AG04450 (cell line): ENCODE data around the gene PLXNA4. TPM values are rescaled to one million over a fixed set of nuclear protein-coding genes. Genes with fewer than 3 reads are reported as not detected.

Experiments
- CTCF ChIA-PET: fragments of 300-600, 350-600 bp; formaldehyde crosslinking; extraction: SDS; loops from one replicate; lab custom pipeline; 2022; ENCODE audit warnings: antibody characterized with exemption, inconsistent platforms; lab: Charles Lee
- POLR2A ChIA-PET: fragments of 350-600 bp; formaldehyde crosslinking; extraction: SDS; loops from one replicate; lab custom pipeline; 2021; ENCODE audit warnings: antibody characterized with exemption, inconsistent platforms; lab: Yijun Ruan, JAX
- DNase-seq: peaks from one replicate; pipeline ENCODE4 v3.0.0-alpha.2; 2011; ENCODE audit warnings: low read depth, low spot score
- H3K27ac ChIP-seq: one replicate; pipeline ENCODE4 v1.5.1; 2012; ENCODE audit warnings: low read depth, low read length, control low read depth
- H3K27me3 ChIP-seq: one replicate; pipeline ENCODE4 v1.6.0; 2012; ENCODE audit warnings: low read length; ENCODE audit not compliant: control insufficient read depth, insufficient read depth
- H3K4me3 ChIP-seq: 2 replicates; pipeline ENCODE4 v1.5.1; 2011; ENCODE audit warnings: mild to moderate bottlenecking, low read depth, low read length, control low read depth
- H3K9me3 ChIP-seq: 2 replicates; pipeline ENCODE4 v1.5.1; 2012; ENCODE audit warnings: low read length; ENCODE audit not compliant: control insufficient read depth, insufficient read depth
- CTCF ChIP-seq: IDR thresholded peaks from 2 replicates; pipeline ENCODE4 v1.5.1; 2011; ENCODE audit warnings: low read depth, low read length, control low read depth, inconsistent platforms
- polyA plus RNA-seq: library from polyadenylated mRNA; depleted of rRNA; stranded (reverse); fragments of >200 nt; gene quantifications from 2 replicates; pipeline ENCODE4 v1.2.3, GENCODE V29; 2011

PLXNA4 gene
- polyA plus RNA-seq, 1 experiment: 0.05 TPM

DNA sequence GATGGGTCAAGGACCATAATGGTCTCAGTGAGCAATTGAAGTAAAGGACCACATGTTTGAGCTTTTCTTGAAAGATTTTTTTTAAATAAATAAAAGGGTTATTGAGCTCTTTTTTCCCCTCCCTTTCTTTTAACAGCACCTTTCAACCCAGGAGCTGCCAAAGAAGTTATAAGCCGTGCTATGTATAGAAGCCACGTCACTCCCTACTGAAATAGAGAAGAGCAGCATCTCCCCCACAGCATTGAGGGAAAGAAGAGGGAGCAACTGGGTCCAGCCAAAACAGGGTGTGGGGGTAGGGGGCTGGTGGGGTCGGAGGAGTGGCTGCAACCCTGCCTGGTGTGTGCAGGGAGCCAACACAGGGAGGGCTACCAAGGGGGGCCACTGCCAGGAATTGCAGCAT lies 227.2 kb downstream of the PLXNA4 start:
- POLR2A ChIA-PET: no interaction called here
- no peak overlapping the region for H3K27ac ChIP-seq
- CTCF ChIA-PET: no interaction called here
- no peak for TF ChIP-seq CTCF
- no peaks in the 10 kb centered on the region for H3K9me3 ChIP-seq
- no peaks in the 10 kb centered on the region for H3K27me3 ChIP-seq
- DNase-seq: no peak
- H3K4me3 ChIP-seq: no peak overlapping the region

- ChIA-PET POLR2A (no interaction called here), CTCF (no interaction called here)
- DNase-seq: no peak
Measured at GRCh38 chr7:132348341-132348740, 227.9 kb downstream of the PLXNA4 start.

GRCh38 chr7:132347858-132348257 lies 228.4 kb downstream of the PLXNA4 start:
- CTCF ChIA-PET: no interaction called here
- Histone ChIP-seq H3K4me3 (no peak overlapping the region), H3K27me3 (no peaks in the 10 kb centered on the region), H3K27ac (no peak overlapping the region), H3K9me3 (no peaks in the 10 kb centered on the region)
- POLR2A ChIA-PET: no interaction called here
- TF ChIP-seq CTCF: no peak
- no peak for DNase-seq

More at GRCh38 chr7:132348341-132348740, 227.9 kb downstream of the PLXNA4 start:
- Histone ChIP-seq H3K9me3 (no peaks in the 10 kb centered on the region), H3K27ac (no peak overlapping the region), H3K27me3 (no peaks in the 10 kb centered on the region), H3K4me3 (no peak overlapping the region)
- no peak for TF ChIP-seq CTCF

DNA sequence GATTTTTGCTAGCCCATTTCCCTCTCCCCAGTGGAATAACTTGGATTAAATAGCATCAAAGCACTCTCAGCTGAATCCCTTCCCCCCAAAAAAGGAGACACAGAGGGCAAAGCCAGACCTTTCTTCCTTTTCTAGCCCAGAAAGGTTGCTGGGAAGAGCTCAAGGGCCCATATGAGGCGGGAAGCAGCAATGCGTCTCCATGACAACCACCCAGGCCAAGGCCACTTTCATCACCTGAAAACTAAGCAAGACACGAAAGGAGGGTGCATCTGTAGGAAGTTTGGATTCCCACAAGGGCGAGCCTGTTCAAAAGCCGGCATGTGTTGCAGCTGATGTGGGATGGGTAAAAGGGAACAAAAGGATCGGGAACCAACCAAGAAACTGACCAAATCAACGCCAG lies 229.1 kb downstream of the PLXNA4 start:
- no peak overlapping the region for H3K27ac ChIP-seq
- CTCF ChIA-PET: interaction anchor here (1.0 kb wide), 1 partner anchor 402 kb away, joined by 4 read pairs; no protein-coding TSS in a partner anchor
- DNase-seq: no peak
- no peak for TF ChIP-seq CTCF
- no peaks in the 10 kb centered on the region for H3K9me3 ChIP-seq
- H3K27me3 ChIP-seq: no peaks in the 10 kb centered on the region
- POLR2A ChIA-PET: no interaction called here
- H3K4me3 ChIP-seq: no peak overlapping the region

- Histone ChIP-seq H3K27me3 (no peaks in the 10 kb centered on the region), H3K9me3 (no peaks in the 10 kb centered on the region), H3K4me3 (no peak overlapping the region), H3K27ac (no peak overlapping the region)
- POLR2A ChIA-PET: no interaction called here
- no peak for TF ChIP-seq CTCF
- CTCF ChIA-PET: no interaction called here
- no peak for DNase-seq
Measured at GRCh38 chr7:132345543-132346129, 230.6 kb downstream of the PLXNA4 start.
